NCI-H69 (cell line): ENCODE measurements around the gene KLK2.

Experiments used
- DNase-seq: peaks from one replicate; lab custom pipeline; 2025; lab: John Stamatoyannopoulos, UW

The KLK2 gene

GRCh38 chr19:50873056-50873455 is at the start of gene KLK2:
TSS of gene KLK2 (plus strand) at chr19:50873439. CDS start at chr19:50873474, 35 bp downstream.
- no peak for DNase-seq

GRCh38 chr19:50826492-50827240 is 46.6 kb upstream of the KLK2 start:
- DNase-seq: no peak

- no peak for DNase-seq
Measured at GRCh38 chr19:50827476-50827875, 45.8 kb upstream of the KLK2 start.

GRCh38 chr19:50829801-50830200 is 43.4 kb upstream of the KLK2 start:
- no peak for DNase-seq

GRCh38 chr19:50830266-50831025 is 42.8 kb upstream of the KLK2 start:
- no peak for DNase-seq

- DNase-seq: no peak
Measured at GRCh38 chr19:50831026-50831396, 42.2 kb upstream of the KLK2 start.

- no peak for DNase-seq
Measured at GRCh38 chr19:50832666-50833065, 40.6 kb upstream of the KLK2 start.

GRCh38 chr19:50833117-50833801 is 40.0 kb upstream of the KLK2 start, which contains the start of gene KLK15:
TSS of gene KLK15 (minus strand) at chr19:50833574. CDS start at chr19:50831492, 2,082 bp downstream.
- DNase-seq: no peak

GRCh38 chr19:50833802-50834167 is 39.5 kb upstream of the KLK2 start:
- no peak for DNase-seq

- peak; percentile 68 for DNase-seq
Measured at GRCh38 chr19:50835103-50835784, 38.0 kb upstream of the KLK2 start.

- peak; percentile 87 for DNase-seq
Measured at GRCh38 chr19:50835785-50836542, 37.3 kb upstream of the KLK2 start.

- no peak for DNase-seq
Measured at GRCh38 chr19:50836543-50837195, 36.6 kb upstream of the KLK2 start.

- peak; percentile 18 for DNase-seq
Measured at GRCh38 chr19:50837300-50837699, 35.9 kb upstream of the KLK2 start.

GRCh38 chr19:50838239-50838638 is 35.0 kb upstream of the KLK2 start:
- peak; percentile 65 for DNase-seq

GRCh38 chr19:50839712-50840655 is 33.3 kb upstream of the KLK2 start:
- DNase-seq: no peak

GRCh38 chr19:50842130-50842529 is 31.1 kb upstream of the KLK2 start:
- no peak for DNase-seq

GRCh38 chr19:50843205-50843604 is 30.0 kb upstream of the KLK2 start:
- no peak for DNase-seq

- DNase-seq: peak; percentile 93
Measured at GRCh38 chr19:50843701-50844221, 29.5 kb upstream of the KLK2 start.

GRCh38 chr19:50844296-50844935 is 28.8 kb upstream of the KLK2 start:
- peak; percentile 96 for DNase-seq
